Testis (tissue), 2 donors: ENCODE measurements around the gene KIAA0753.

ENCODE experiments used
- POLR2A ChIP-seq: fragments of 450-650 bp; IDR thresholded peaks from one replicate; pipeline ENCODE4 v1.6.1; 2017; ENCODE audit warnings: antibody characterized with exemption, mild to moderate bottlenecking, moderate library complexity
- TF ChIP-seq, protein P1 (sequence below), 3 experiments: fragments of 450-650 bp in 2 of 3; fragments of 200-600 bp in 1 of 3; sonication (generic) in 1 of 3; IDR thresholded peaks; one replicate each; pipeline ENCODE4 v1.5.1; 2016 to 2019; ENCODE audit warnings: antibody characterized with exemption in 3 of 3, mild to moderate bottlenecking in 2 of 3, moderate library complexity in 1 of 3

DNA sequence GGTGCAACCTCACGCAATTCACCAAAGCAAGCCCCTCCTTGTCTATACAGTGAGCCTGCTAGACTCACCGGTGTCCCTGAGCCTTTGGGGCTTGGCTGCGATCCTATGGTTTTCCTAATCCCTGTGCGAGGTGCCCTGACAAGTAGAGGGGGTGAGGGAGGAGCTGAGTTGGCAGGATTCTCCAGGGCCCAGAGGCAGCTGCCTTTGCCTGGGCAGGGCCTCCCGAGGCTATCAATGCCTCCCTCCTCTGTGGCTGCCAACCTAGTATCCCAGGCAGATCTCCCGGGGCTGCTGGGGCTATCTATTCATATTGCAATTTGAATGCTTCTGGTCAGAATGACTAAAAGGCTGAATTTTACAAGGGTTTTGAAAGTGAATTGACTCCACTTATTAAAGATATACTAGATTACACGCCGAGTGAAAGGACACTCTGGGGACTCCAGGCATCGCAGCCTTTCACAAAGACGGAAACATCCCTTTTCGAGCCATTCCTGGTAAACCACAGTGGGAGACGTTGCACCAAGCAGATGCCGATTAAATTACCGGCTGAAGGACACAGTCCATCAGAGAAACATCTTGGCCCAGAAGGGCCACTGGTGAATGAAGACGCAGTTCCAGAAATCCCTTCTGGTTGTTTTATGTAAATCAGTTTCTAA, 72.9 kb downstream of the KIAA0753 start:
- no peak for TF ChIP-seq POLR2A
- TF ChIP-seq, protein P1, sequence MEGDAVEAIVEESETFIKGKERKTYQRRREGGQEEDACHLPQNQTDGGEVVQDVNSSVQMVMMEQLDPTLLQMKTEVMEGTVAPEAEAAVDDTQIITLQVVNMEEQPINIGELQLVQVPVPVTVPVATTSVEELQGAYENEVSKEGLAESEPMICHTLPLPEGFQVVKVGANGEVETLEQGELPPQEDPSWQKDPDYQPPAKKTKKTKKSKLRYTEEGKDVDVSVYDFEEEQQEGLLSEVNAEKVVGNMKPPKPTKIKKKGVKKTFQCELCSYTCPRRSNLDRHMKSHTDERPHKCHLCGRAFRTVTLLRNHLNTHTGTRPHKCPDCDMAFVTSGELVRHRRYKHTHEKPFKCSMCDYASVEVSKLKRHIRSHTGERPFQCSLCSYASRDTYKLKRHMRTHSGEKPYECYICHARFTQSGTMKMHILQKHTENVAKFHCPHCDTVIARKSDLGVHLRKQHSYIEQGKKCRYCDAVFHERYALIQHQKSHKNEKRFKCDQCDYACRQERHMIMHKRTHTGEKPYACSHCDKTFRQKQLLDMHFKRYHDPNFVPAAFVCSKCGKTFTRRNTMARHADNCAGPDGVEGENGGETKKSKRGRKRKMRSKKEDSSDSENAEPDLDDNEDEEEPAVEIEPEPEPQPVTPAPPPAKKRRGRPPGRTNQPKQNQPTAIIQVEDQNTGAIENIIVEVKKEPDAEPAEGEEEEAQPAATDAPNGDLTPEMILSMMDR (IDR thresholded peaks at IDR 0.05) = no peak
